HEK293 (cell line): ENCODE data around the gene AP3D1.
A peak's percentile ranks its signal among the peaks of the same experiment; 100 is the strongest.

ENCODE experiments used
- CTCF ChIA-PET: fragments of 350-600 bp; formaldehyde crosslinking; extraction: SDS; loops from one replicate; lab custom pipeline; 2021; ENCODE audit warnings: antibody characterized with exemption; lab: Yijun Ruan, JAX
- POLR2A ChIA-PET: fragments of 300-600 bp; formaldehyde crosslinking; extraction: SDS; loops from one replicate; lab custom pipeline; 2020; ENCODE audit warnings: antibody characterized with exemption, inconsistent platforms; lab: Yijun Ruan, JAX
- H3K27ac ChIP-seq: fragments of 200-500 bp; sonication (Bioruptor generic); 2 replicates; pipeline ENCODE4 v1.5.1; 2014; ENCODE audit warnings: low read depth, low read length, control low read depth, inconsistent platforms; ENCODE audit errors: extremely low read depth
- H3K36me3 ChIP-seq, 2 experiments: fragments of 200-500 bp in 1 of 2; sonication (Bioruptor generic) in 1 of 2; 1 replicate in 1 of 2; 2 replicates in 1 of 2; pipeline ENCODE4 v1.5.1; 2014 to 2017; ENCODE audit warnings: inconsistent platforms in 2 of 2, low read length in 2 of 2; ENCODE audit not compliant: control insufficient read depth in 2 of 2, insufficient read depth in 1 of 2
- H3K4me1 ChIP-seq: fragments of 200-500 bp; sonication (Bioruptor generic); 2 replicates; pipeline ENCODE4 v1.5.1; 2014; ENCODE audit warnings: mild to moderate bottlenecking, low read length, inconsistent platforms; ENCODE audit not compliant: control insufficient read depth, insufficient read depth
- H3K4me3 ChIP-seq: 2 replicates; pipeline ENCODE4 v1.5.1; 2011; ENCODE audit warnings: low read depth, mild to moderate bottlenecking, control low read depth, low read length, moderate library complexity
- H3K9me3 ChIP-seq: fragments of 200-500 bp; sonication (Bioruptor generic); 2 replicates; pipeline ENCODE4 v1.5.1; 2014; ENCODE audit warnings: low read depth, low read length, inconsistent platforms; ENCODE audit not compliant: control insufficient read depth, insufficient read depth
- EGR2 ChIP-seq: fragments of 450-650 bp; formaldehyde crosslinking; IDR thresholded peaks from 2 replicates; pipeline ENCODE4 v1.5.1; 2016; ENCODE audit warnings: low read depth, missing biosample characterization, missing genetic modification characterization
- KLF8 ChIP-seq: fragments of 450-650 bp; formaldehyde crosslinking; IDR thresholded peaks from 2 replicates; pipeline ENCODE4 v1.5.1; 2016; ENCODE audit warnings: missing biosample characterization, missing genetic modification characterization
- KLF9 ChIP-seq: fragments of 450-650 bp; formaldehyde crosslinking; IDR thresholded peaks from 2 replicates; pipeline ENCODE4 v1.5.1; 2016; ENCODE audit warnings: missing biosample characterization, missing genetic modification characterization, low read depth
- SP2 ChIP-seq: fragments of 450-650 bp; formaldehyde crosslinking; IDR thresholded peaks from 2 replicates; pipeline ENCODE4 v1.5.1; 2016; ENCODE audit warnings: missing biosample characterization, missing genetic modification characterization
- ZBTB20 ChIP-seq: fragments of 450-650 bp; formaldehyde crosslinking; IDR thresholded peaks from 2 replicates; pipeline ENCODE4 v1.5.1; 2016; ENCODE audit warnings: missing biosample characterization, missing genetic modification characterization
- ZBTB48 ChIP-seq: fragments of 450-650 bp; formaldehyde crosslinking; IDR thresholded peaks from 2 replicates; pipeline ENCODE4 v1.5.1; 2016; ENCODE audit warnings: missing biosample characterization, missing genetic modification characterization
- ZNF133 ChIP-seq: fragments of 450-650 bp; formaldehyde crosslinking; IDR thresholded peaks from 2 replicates; pipeline ENCODE4 v1.5.1; 2016; ENCODE audit warnings: missing biosample characterization, missing genetic modification characterization
- ZNF24 ChIP-seq: fragments of 450-650 bp; formaldehyde crosslinking; IDR thresholded peaks from 2 replicates; pipeline ENCODE4 v1.5.1; 2016; ENCODE audit warnings: missing biosample characterization, missing genetic modification characterization
- ZNF394 ChIP-seq: fragments of 450-650 bp; formaldehyde crosslinking; IDR thresholded peaks from 2 replicates; pipeline ENCODE4 v1.5.1; 2016; ENCODE audit warnings: missing biosample characterization, missing genetic modification characterization, mild to moderate bottlenecking, moderate library complexity, borderline replicate concordance
- ZNF561 ChIP-seq: fragments of 450-650 bp; IDR thresholded peaks from 2 replicates; pipeline ENCODE4 v1.5.1; 2018; ENCODE audit warnings: missing biosample characterization, missing genetic modification characterization, borderline replicate concordance
- ZNF621 ChIP-seq: fragments of 450-650 bp; formaldehyde crosslinking; IDR thresholded peaks from 2 replicates; pipeline ENCODE4 v1.5.1; 2017; ENCODE audit warnings: missing biosample characterization, missing genetic modification characterization
- ZNF658 ChIP-seq: fragments of 450-650 bp; formaldehyde crosslinking; IDR thresholded peaks from 2 replicates; pipeline ENCODE4; 2016; ENCODE audit warnings: missing biosample characterization, missing genetic modification characterization
- ZNF701 ChIP-seq: fragments of 450-650 bp; formaldehyde crosslinking; IDR thresholded peaks from 2 replicates; pipeline ENCODE4 v1.5.1; 2016; ENCODE audit warnings: missing biosample characterization, missing genetic modification characterization
- TF ChIP-seq, protein P1 (sequence below): fragments of 450-650 bp; formaldehyde crosslinking; IDR thresholded peaks from 2 replicates; pipeline ENCODE4 v1.5.1; 2016; ENCODE audit warnings: missing biosample characterization, missing genetic modification characterization
- TF ChIP-seq, protein P2 (sequence below): fragments of 450-650 bp; formaldehyde crosslinking; IDR thresholded peaks from 2 replicates; pipeline ENCODE4 v1.5.1; 2016; ENCODE audit warnings: missing biosample characterization, missing genetic modification characterization
- TF ChIP-seq, protein P3 (sequence below): fragments of 450-650 bp; formaldehyde crosslinking; IDR thresholded peaks from 2 replicates; pipeline ENCODE4 v1.5.1; 2016; ENCODE audit warnings: missing biosample characterization, missing genetic modification characterization
- TF ChIP-seq, protein P4 (sequence below): fragments of 450-650 bp; formaldehyde crosslinking; IDR thresholded peaks from 2 replicates; pipeline ENCODE4 v1.5.1; 2016; ENCODE audit warnings: missing biosample characterization, missing genetic modification characterization
- TF ChIP-seq, protein P5 (sequence below): fragments of 450-650 bp; formaldehyde crosslinking; optimal IDR thresholded peaks from 2 replicates; pipeline ENCODE3; 2016; ENCODE audit warnings: missing biosample characterization, mild to moderate bottlenecking, missing genetic modification characterization

Gene AP3D1

DNA sequence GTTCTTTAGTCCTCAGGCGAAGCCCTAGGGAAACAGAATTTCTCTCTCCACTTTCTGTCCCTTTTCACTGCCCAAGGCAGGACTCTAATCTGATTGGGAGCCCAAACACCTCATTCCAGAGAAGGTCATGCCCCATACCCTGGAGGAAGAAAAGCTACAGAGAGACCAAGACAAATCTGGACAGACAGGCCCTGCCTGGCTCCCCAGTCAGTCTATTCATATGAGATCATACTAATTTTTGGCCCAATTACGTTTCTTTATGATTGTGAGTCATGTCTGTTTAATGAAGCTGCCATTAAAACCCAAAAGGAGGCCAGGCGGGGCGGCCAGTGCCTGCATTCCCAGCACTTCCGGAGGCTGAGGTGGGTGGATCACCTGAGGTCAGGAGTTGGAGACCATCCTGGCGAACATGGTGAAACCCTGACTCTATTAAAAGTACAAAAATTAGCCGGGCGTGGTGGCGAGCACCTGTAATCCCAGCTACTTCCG is 3.3 kb upstream of the AP3D1 start (continued):
- TF ChIP-seq, protein P1, sequence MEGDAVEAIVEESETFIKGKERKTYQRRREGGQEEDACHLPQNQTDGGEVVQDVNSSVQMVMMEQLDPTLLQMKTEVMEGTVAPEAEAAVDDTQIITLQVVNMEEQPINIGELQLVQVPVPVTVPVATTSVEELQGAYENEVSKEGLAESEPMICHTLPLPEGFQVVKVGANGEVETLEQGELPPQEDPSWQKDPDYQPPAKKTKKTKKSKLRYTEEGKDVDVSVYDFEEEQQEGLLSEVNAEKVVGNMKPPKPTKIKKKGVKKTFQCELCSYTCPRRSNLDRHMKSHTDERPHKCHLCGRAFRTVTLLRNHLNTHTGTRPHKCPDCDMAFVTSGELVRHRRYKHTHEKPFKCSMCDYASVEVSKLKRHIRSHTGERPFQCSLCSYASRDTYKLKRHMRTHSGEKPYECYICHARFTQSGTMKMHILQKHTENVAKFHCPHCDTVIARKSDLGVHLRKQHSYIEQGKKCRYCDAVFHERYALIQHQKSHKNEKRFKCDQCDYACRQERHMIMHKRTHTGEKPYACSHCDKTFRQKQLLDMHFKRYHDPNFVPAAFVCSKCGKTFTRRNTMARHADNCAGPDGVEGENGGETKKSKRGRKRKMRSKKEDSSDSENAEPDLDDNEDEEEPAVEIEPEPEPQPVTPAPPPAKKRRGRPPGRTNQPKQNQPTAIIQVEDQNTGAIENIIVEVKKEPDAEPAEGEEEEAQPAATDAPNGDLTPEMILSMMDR = no peak
- TF ChIP-seq KLF8 (peak; percentile 43; the same call in 1 of the 2 replicates), EGR2 (tag by site-specific recombination) (0 out of 2 replicates have a peak, but pooled peaks have one; percentile 14), ZNF394 (peak; percentile 75), ZNF701 (tag by site-specific recombination) (no peak), ZNF24 (no peak), ZNF133 (tag by site-specific recombination) (no peak), ZNF621 (tag by site-specific recombination) (no peak)
- TF ChIP-seq, protein P2, sequence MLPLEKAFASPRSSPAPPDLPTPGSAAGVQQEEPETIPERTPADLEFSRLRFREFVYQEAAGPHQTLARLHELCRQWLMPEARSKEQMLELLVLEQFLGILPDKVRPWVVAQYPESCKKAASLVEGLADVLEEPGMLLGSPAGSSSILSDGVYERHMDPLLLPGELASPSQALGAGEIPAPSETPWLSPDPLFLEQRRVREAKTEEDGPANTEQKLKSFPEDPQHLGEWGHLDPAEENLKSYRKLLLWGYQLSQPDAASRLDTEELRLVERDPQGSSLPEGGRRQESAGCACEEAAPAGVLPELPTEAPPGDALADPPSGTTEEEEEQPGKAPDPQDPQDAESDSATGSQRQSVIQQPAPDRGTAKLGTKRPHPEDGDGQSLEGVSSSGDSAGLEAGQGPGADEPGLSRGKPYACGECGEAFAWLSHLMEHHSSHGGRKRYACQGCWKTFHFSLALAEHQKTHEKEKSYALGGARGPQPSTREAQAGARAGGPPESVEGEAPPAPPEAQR (tag by site-specific recombination) = no peak
- TF ChIP-seq, protein P3, sequence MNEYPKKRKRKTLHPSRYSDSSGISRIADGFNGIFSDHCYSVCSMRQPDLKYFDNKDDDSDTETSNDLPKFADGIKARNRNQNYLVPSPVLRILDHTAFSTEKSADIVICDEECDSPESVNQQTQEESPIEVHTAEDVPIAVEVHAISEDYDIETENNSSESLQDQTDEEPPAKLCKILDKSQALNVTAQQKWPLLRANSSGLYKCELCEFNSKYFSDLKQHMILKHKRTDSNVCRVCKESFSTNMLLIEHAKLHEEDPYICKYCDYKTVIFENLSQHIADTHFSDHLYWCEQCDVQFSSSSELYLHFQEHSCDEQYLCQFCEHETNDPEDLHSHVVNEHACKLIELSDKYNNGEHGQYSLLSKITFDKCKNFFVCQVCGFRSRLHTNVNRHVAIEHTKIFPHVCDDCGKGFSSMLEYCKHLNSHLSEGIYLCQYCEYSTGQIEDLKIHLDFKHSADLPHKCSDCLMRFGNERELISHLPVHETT = peak; percentile 35; the same call in 1 of the 2 replicates
- TF ChIP-seq, protein P4, sequence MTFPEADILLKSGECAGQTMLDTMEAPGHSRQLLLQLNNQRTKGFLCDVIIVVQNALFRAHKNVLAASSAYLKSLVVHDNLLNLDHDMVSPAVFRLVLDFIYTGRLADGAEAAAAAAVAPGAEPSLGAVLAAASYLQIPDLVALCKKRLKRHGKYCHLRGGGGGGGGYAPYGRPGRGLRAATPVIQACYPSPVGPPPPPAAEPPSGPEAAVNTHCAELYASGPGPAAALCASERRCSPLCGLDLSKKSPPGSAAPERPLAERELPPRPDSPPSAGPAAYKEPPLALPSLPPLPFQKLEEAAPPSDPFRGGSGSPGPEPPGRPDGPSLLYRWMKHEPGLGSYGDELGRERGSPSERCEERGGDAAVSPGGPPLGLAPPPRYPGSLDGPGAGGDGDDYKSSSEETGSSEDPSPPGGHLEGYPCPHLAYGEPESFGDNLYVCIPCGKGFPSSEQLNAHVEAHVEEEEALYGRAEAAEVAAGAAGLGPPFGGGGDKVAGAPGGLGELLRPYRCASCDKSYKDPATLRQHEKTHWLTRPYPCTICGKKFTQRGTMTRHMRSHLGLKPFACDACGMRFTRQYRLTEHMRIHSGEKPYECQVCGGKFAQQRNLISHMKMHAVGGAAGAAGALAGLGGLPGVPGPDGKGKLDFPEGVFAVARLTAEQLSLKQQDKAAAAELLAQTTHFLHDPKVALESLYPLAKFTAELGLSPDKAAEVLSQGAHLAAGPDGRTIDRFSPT (tag by site-specific recombination) = peak; percentile 89

DNA sequence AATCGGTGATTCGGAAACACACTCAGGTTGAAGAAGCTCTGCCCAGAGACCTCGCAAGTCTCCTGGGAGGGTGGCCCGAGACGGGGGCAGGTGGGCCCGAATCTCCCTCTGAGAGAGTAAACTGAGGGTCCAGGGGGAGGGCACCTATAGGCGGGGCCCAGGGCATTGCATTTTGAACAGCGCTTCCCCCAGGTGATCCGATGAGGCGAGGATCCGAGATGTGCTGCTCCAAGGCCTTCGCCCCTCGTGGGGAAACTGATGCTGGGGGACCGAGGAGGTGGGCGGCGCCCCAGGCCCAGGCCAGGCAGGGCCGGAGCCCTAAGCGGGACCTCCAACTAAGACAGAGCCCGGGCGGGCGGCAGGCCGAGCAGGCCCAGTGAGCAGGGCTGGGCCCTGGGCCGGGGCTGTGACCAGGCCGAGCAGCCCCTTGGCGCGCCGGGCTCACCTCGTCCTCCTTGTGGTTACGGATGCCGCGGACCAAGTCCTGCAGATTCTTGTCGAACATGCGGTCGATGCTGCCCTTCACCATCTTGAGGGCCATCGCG is 500 bp downstream of the AP3D1 start:
- POLR2A ChIA-PET = interaction anchor here (0.9 kb wide), 1 partner anchor 468 kb away, joined by 3 read pairs; no protein-coding TSS in a partner anchor
- CTCF ChIA-PET = interaction anchor here (1.0 to 2.3 kb wide), 3 partner anchors 10 to 165 kb away, joined by 3 to 8 read pairs (median 4); no protein-coding TSS in a partner anchor

More for the DNA sequence above, 500 bp downstream of the AP3D1 start:
- H3K27ac ChIP-seq = peak overlapping the region; percentile 91
- peak overlapping the region; percentile 79 for H3K4me3 ChIP-seq
- peaks cover 6% of the 10 kb centered on the region for H3K4me1 ChIP-seq
- H3K36me3 ChIP-seq = peaks cover 0 to 24% of the 10 kb centered on the region in 2 experiments; a peak in 2 of 3 replicates
- TF ChIP-seq, protein P5, sequence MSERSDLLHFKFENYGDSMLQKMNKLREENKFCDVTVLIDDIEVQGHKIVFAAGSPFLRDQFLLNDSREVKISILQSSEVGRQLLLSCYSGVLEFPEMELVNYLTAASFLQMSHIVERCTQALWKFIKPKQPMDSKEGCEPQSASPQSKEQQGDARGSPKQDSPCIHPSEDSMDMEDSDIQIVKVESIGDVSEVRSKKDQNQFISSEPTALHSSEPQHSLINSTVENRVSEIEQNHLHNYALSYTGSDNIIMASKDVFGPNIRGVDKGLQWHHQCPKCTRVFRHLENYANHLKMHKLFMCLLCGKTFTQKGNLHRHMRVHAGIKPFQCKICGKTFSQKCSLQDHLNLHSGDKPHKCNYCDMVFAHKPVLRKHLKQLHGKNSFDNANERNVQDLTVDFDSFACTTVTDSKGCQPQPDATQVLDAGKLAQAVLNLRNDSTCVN (tag by site-specific recombination) = peak; percentile 20
- TF ChIP-seq ZBTB48 (tag by site-specific recombination) (0 out of 2 replicates have a peak, but pooled peaks have one; percentile 17), SP2 (no peak), KLF9 (tag by site-specific recombination) (peak; percentile 52), ZNF658 (no peak), ZBTB20 (tag by site-specific recombination) (peak; percentile 61; the same call in 1 of the 2 replicates), ZNF561 (tag by site-specific recombination) (0 out of 2 replicates have a peak, but pooled peaks have one; percentile 26)
- TF ChIP-seq, all 188 proteins: peak for 5
- no peaks in the 10 kb centered on the region for H3K9me3 ChIP-seq
